Nephron (organoid): ENCODE measurements around the gene ECEL1.

ENCODE experiments used
- H3K27ac Mint-ChIP-seq, 3 experiments: 2 replicates each; pipeline ENCODE4 v1.8.0; 2020; ENCODE audit warnings: mixed read lengths in 3 of 3, mild to moderate bottlenecking in 2 of 3, moderate library complexity in 1 of 3
- H3K27me3 Mint-ChIP-seq: 2 replicates; pipeline ENCODE4 v1.8.0; 2021; ENCODE audit warnings: low read depth, mild to moderate bottlenecking, moderate library complexity, mixed read lengths
- H3K36me3 Mint-ChIP-seq: 2 replicates; pipeline ENCODE4 v1.8.0; 2020; ENCODE audit warnings: low read depth, mixed read lengths
- H3K4me1 Mint-ChIP-seq: 2 replicates; pipeline ENCODE4 v1.8.0; 2020; ENCODE audit warnings: mixed read lengths
- H3K4me3 Mint-ChIP-seq, 3 experiments: 2 replicates each; pipeline ENCODE4 v1.8.0; 2020; ENCODE audit warnings: mild to moderate bottlenecking in 3 of 3, mixed read lengths in 3 of 3, moderate library complexity in 2 of 3
- H3K9me3 Mint-ChIP-seq: 2 replicates; pipeline ENCODE4 v1.8.0; 2020; ENCODE audit warnings: mixed read lengths
- CTCF ChIP-seq, 3 experiments: fragments of 200-600 bp; sonication (generic); IDR thresholded peaks; one replicate each; pipeline ENCODE4 v1.5.0; 2021; ENCODE audit warnings: antibody characterized with exemption in 3 of 3; ENCODE audit not compliant: unreplicated experiment in 3 of 3

Gene ECEL1

GRCh38 chr2:232489516-232490220 is 2.0 kb upstream of the ECEL1 start:
- Mint-ChIP-seq H3K36me3 (no peaks in the 10 kb centered on the region), H3K4me1 (peaks cover 4% of the 10 kb centered on the region), H3K27ac (no peak overlapping the region), H3K27me3 (peaks cover 73% of the 10 kb centered on the region), H3K4me3 (peak overlapping the region in 1 of 3 experiments; percentile 53), H3K9me3 (no peaks in the 10 kb centered on the region)
- TF ChIP-seq CTCF (IDR thresholded peaks at IDR 0.05; ENCODE audit: unreplicated experiment in 3 of 3): no peak

- H3K4me1 Mint-ChIP-seq: peaks cover 4% of the 10 kb centered on the region
- no peaks in the 10 kb centered on the region for H3K9me3 Mint-ChIP-seq
- peaks cover 77% of the 10 kb centered on the region for H3K27me3 Mint-ChIP-seq
- peak overlapping the region; percentile 68 to 75 (median 69) for H3K4me3 Mint-ChIP-seq
- no peak for TF ChIP-seq CTCF (IDR thresholded peaks at IDR 0.05; ENCODE audit: unreplicated experiment in 3 of 3)
- H3K27ac Mint-ChIP-seq: no peak overlapping the region
- H3K36me3 Mint-ChIP-seq: no peaks in the 10 kb centered on the region
Measured at GRCh38 chr2:232488721-232489300, 1.2 kb upstream of the ECEL1 start.

- Mint-ChIP-seq H3K4me3 (peak overlapping the region; percentile 68 to 75 (median 69)), H3K36me3 (no peaks in the 10 kb centered on the region), H3K27ac (no peak overlapping the region), H3K9me3 (no peaks in the 10 kb centered on the region), H3K4me1 (peaks cover 4% of the 10 kb centered on the region), H3K27me3 (peaks cover 81% of the 10 kb centered on the region)
- TF ChIP-seq CTCF (IDR thresholded peaks at IDR 0.05; ENCODE audit: unreplicated experiment in 3 of 3): no peak
Measured at GRCh38 chr2:232488097-232488711, 570 bp upstream of the ECEL1 start.

GRCh38 chr2:232486558-232487384 is 863 bp downstream of the ECEL1 start:
- TF ChIP-seq CTCF (IDR thresholded peaks at IDR 0.05; ENCODE audit: unreplicated experiment in 3 of 3): no peak
- Mint-ChIP-seq H3K27me3 (peaks cover 85% of the 10 kb centered on the region), H3K36me3 (no peaks in the 10 kb centered on the region), H3K4me3 (peak overlapping the region in 2 of 3 experiments; percentile 44 to 61), H3K4me1 (peaks cover 4% of the 10 kb centered on the region), H3K27ac (no peak overlapping the region), H3K9me3 (no peaks in the 10 kb centered on the region)

GRCh38 chr2:232485757-232486557 is 1.7 kb downstream of the ECEL1 start:
- H3K4me1 Mint-ChIP-seq: peaks cover 4% of the 10 kb centered on the region
- no peak for TF ChIP-seq CTCF (IDR thresholded peaks at IDR 0.05; ENCODE audit: unreplicated experiment in 3 of 3)
- H3K27ac Mint-ChIP-seq: no peak overlapping the region
- H3K27me3 Mint-ChIP-seq: peaks cover 85% of the 10 kb centered on the region
- no peaks in the 10 kb centered on the region for H3K9me3 Mint-ChIP-seq
- H3K36me3 Mint-ChIP-seq: no peaks in the 10 kb centered on the region
- H3K4me3 Mint-ChIP-seq: peak overlapping the region in 1 of 3 experiments; percentile 74
